DND-41 (cell line): ENCODE data around the gene NUAK2.

Experiments used
- ATAC-seq: fragments of 200-7000 bp; cut with Tn5 transposase; 3 replicates; pipeline ENCODE4 v1.9.1; 2021; ENCODE audit warnings: low read depth; ENCODE audit not compliant: insufficient read depth
- DNase-seq: peaks from one replicate; pipeline ENCODE4 v3.0.0-alpha.2; 2020
- H2AFZ ChIP-seq: 2 replicates; pipeline ENCODE4 v1.6.0; 2012; ENCODE audit warnings: low read depth, low read length
- H3K27ac ChIP-seq: 2 replicates; pipeline ENCODE4 v1.5.1; 2012; ENCODE audit warnings: low read length, inconsistent platforms
- H3K27me3 ChIP-seq: fragments of 200-600 bp; sonication (generic); 2 replicates; pipeline ENCODE4 v1.6.0; 2012; ENCODE audit warnings: low read length, mild to moderate bottlenecking, inconsistent platforms; ENCODE audit not compliant: insufficient read depth, poor library complexity
- H3K36me3 ChIP-seq: 2 replicates; pipeline ENCODE4 v1.5.1; 2012; ENCODE audit warnings: low read length, inconsistent platforms; ENCODE audit not compliant: insufficient read depth
- H3K4me1 ChIP-seq: 2 replicates; pipeline ENCODE4 v1.5.1; 2012; ENCODE audit warnings: mild to moderate bottlenecking, low read length; ENCODE audit not compliant: insufficient read depth
- H3K4me2 ChIP-seq: 2 replicates; pipeline ENCODE4 v1.6.0; 2012; ENCODE audit warnings: mild to moderate bottlenecking, moderate library complexity, low read length, inconsistent platforms; ENCODE audit not compliant: insufficient read depth
- H3K4me3 ChIP-seq, 2 experiments: fragments of 200-600 bp in 1 of 2; shearing (Covaris generic) in 1 of 2; 2 replicates each; pipeline ENCODE4 v1.5.1; 2012 to 2016; ENCODE audit warnings: inconsistent platforms in 2 of 2, low read length in 2 of 2, mild to moderate bottlenecking in 2 of 2, low read depth in 1 of 2, moderate library complexity in 1 of 2
- H3K79me2 ChIP-seq: 2 replicates; pipeline ENCODE4 v1.6.0; 2012; ENCODE audit warnings: low read length, inconsistent platforms; ENCODE audit not compliant: insufficient read depth
- H3K9ac ChIP-seq: 2 replicates; pipeline ENCODE4 v1.6.0; 2012; ENCODE audit warnings: low read depth, mild to moderate bottlenecking, inconsistent platforms, low read length, moderate library complexity
- H3K9me3 ChIP-seq: 2 replicates; pipeline ENCODE4 v1.5.1; 2012; ENCODE audit warnings: low read length, moderate library complexity, mild to moderate bottlenecking, inconsistent platforms; ENCODE audit not compliant: insufficient read depth, severe bottlenecking
- H4K20me1 ChIP-seq: 2 replicates; pipeline ENCODE4 v1.6.0; 2012; ENCODE audit warnings: low read length; ENCODE audit not compliant: insufficient read depth
- EZH2 ChIP-seq: IDR thresholded peaks from 3 replicates; pipeline ENCODE4 v1.6.1; 2012; ENCODE audit warnings: borderline replicate concordance, low read depth, mild to moderate bottlenecking, moderate library complexity, low read length, inconsistent platforms; ENCODE audit not compliant: severe bottlenecking
- TF ChIP-seq, protein P1 (sequence below): IDR thresholded peaks from 2 replicates; pipeline ENCODE4 v1.5.1; 2012; ENCODE audit warnings: borderline replicate concordance, low read length, moderate library complexity, mild to moderate bottlenecking; ENCODE audit not compliant: poor library complexity, severe bottlenecking; ENCODE audit errors: extremely low read depth

NUAK2 gene

DNA sequence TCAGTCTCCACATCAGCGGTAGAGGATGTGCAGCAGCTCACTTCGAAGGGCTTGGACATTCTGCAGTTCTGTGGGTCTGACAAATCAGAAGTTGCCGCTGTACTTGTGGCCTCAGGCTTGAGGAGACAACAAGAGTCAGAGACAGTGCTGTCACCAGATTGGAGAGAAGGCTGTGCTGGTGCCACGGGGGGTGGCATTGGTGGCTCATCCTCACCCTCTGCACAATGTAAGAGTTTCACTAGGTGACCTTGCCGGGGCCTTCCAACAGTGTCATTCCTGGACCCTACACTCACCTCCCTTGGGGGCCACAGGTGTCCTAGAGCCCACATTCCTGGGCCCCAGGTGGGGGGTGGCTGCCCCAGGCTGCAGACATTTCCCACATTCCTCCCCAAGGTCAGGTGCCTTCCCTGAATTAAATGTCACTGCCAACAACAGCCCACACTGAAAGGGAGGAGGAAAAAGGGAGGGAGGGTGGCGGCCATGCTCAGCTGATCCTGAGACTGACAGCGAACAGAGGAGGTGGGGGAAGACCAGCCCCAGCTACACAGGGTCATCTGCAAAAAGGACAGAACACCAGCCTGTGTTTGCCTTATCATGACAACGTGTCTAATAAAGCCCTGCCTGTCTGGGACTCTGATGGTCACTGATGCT lies 47.4 kb downstream of the NUAK2 start:
- Histone ChIP-seq H3K27ac (no peak overlapping the region), H3K4me2 (no peak overlapping the region), H3K79me2 (no peaks in the 10 kb centered on the region), H3K4me3 (no peak overlapping the region), H2AFZ (no peak overlapping the region), H3K9me3 (no peaks in the 10 kb centered on the region), H3K9ac (no peak overlapping the region), H4K20me1 (peaks cover 20% of the 10 kb centered on the region), H3K27me3 (peaks cover 4% of the 10 kb centered on the region), H3K4me1 (no peaks in the 10 kb centered on the region), H3K36me3 (no peaks in the 10 kb centered on the region)
- DNase-seq (no peak), ATAC-seq (0 out of 3 replicates have a peak, but pooled peaks have one; percentile 3)
- no peak for TF ChIP-seq EZH2
- TF ChIP-seq, protein P1, sequence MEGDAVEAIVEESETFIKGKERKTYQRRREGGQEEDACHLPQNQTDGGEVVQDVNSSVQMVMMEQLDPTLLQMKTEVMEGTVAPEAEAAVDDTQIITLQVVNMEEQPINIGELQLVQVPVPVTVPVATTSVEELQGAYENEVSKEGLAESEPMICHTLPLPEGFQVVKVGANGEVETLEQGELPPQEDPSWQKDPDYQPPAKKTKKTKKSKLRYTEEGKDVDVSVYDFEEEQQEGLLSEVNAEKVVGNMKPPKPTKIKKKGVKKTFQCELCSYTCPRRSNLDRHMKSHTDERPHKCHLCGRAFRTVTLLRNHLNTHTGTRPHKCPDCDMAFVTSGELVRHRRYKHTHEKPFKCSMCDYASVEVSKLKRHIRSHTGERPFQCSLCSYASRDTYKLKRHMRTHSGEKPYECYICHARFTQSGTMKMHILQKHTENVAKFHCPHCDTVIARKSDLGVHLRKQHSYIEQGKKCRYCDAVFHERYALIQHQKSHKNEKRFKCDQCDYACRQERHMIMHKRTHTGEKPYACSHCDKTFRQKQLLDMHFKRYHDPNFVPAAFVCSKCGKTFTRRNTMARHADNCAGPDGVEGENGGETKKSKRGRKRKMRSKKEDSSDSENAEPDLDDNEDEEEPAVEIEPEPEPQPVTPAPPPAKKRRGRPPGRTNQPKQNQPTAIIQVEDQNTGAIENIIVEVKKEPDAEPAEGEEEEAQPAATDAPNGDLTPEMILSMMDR: no peak

DNA sequence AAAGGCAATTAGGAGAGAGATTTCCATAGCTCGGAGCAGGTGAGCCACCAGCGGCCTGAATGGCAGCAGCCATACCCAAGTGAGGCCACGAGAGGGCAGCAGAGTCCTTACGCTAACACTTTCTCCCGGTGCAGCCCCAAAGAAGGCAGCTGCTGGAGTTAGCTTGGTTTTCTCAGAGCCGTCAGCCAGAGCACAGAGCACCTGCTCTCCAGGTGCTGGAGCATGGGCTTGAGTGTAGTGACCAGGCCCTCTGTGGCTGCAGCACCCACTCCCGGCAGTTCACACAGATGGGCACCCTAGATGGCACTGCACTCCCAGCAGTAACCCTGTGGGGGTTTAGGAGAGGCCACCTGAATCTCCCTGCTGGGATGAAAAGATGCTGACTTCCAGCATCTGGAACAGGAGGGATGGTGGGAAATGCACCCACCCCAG lies 48.0 kb downstream of the NUAK2 start:
- Histone ChIP-seq H3K4me1 (no peaks in the 10 kb centered on the region), H3K4me2 (no peak overlapping the region), H2AFZ (no peak overlapping the region), H3K27me3 (peaks cover 4% of the 10 kb centered on the region), H3K9me3 (no peaks in the 10 kb centered on the region), H3K36me3 (no peaks in the 10 kb centered on the region), H3K79me2 (no peaks in the 10 kb centered on the region), H3K4me3 (no peak overlapping the region), H4K20me1 (peaks cover 18% of the 10 kb centered on the region), H3K27ac (no peak overlapping the region), H3K9ac (no peak overlapping the region)
- DNase-seq (peak; percentile 79), ATAC-seq (peak; percentile 96)
- TF ChIP-seq, protein P1: peak; percentile 99
- TF ChIP-seq EZH2: no peak

DNA sequence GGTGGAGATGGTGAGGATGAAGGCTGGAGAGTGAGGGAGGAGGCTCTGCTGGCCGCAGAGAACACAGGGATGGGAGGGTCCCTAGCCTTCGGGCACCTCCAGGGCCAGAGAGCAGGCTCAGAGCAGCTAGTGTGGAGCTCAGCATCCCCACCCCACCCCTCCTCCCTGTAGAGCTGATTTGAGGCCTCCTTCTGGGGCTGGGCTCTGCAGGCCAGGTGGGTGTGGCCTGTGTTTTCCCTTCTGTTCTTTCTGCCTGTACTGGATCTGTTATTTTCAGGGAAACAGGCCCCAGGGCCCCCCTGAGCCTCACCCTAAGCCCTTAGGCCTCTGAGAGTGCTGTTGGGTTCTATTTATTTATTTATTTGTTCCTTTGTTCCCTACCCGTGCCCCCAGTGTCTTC lies 49.0 kb downstream of the NUAK2 start:
- Histone ChIP-seq H3K4me3 (no peak overlapping the region), H3K79me2 (no peaks in the 10 kb centered on the region), H3K9ac (no peak overlapping the region), H3K27me3 (no peaks in the 10 kb centered on the region), H3K36me3 (no peaks in the 10 kb centered on the region), H3K9me3 (no peaks in the 10 kb centered on the region), H3K4me2 (no peak overlapping the region), H2AFZ (no peak overlapping the region), H3K4me1 (no peaks in the 10 kb centered on the region), H3K27ac (no peak overlapping the region), H4K20me1 (peaks cover 19% of the 10 kb centered on the region)
- ATAC-seq (no peak), DNase-seq (no peak)
- TF ChIP-seq, protein P1: no peak
- TF ChIP-seq EZH2: no peak
